Heart right ventricle (tissue), 16 donors: ENCODE measurements around the gene LAPTM4A. TPM values are rescaled to one million over a fixed set of nuclear protein-coding genes. Genes with fewer than 3 reads are reported as not detected.

Experiments
- ATAC-seq, 8 donors: fragments of 200-7000 bp; cut with Tn5 transposase; one replicate each; pipeline ENCODE4 v1.9.1; 2020; ENCODE audit warnings: mild to moderate bottlenecking in 8 of 8, moderate library complexity in 8 of 8, moderate number of reproducible peaks in 1 of 8
- DNase-seq, 2 donors: peaks; one replicate each; pipeline ENCODE4 v3.0.0-alpha.2; 2020
- H3K27ac ChIP-seq, 10 donors: fragments of 200-600 bp; sonication (generic) in 2 of 10; one replicate each; pipeline versions ENCODE4 v1.5.0 to v1.8.0; 2020 to 2022; ENCODE audit warnings: mild to moderate bottlenecking in 3 of 10
- H3K27me3 ChIP-seq, 7 donors: fragments of 200-600 bp; one replicate each; pipeline ENCODE4 v1.8.0; 2021 to 2022; ENCODE audit warnings: mild to moderate bottlenecking in 2 of 7
- H3K36me3 ChIP-seq, 9 donors: fragments of 200-600 bp; sonication (generic) in 1 of 9; one replicate each; pipeline versions ENCODE4 v1.5.0 to v1.8.0; 2020 to 2022; ENCODE audit warnings: mild to moderate bottlenecking in 2 of 9
- H3K4me1 ChIP-seq, 9 donors: fragments of 200-600 bp; sonication (generic) in 1 of 9; one replicate each; pipeline versions ENCODE4 v1.5.0 to v1.8.0; 2020 to 2022; ENCODE audit warnings: mild to moderate bottlenecking in 4 of 9
- H3K4me3 ChIP-seq, 10 donors: fragments of 200-600 bp; sonication (generic) in 2 of 10; one replicate each; pipeline versions ENCODE4 v1.5.0 to v1.8.0; 2020 to 2022; ENCODE audit warnings: mild to moderate bottlenecking in 7 of 10, moderate library complexity in 2 of 10
- H3K9me3 ChIP-seq, 11 donors: fragments of 200-600 bp in 10 of 11; sonication (generic) in 2 of 11; one replicate each; pipeline versions ENCODE4 v1.5.0 to v1.8.0; 2013 to 2022; ENCODE audit warnings: mild to moderate bottlenecking in 2 of 11, control low read depth in 1 of 11, moderate library complexity in 1 of 11
- CTCF ChIP-seq, 9 donors: fragments of 200-600 bp; sonication (generic) in 2 of 9; IDR thresholded peaks; one replicate each; pipeline versions ENCODE4 v1.5.0 to v1.8.0; 2021 to 2022; ENCODE audit warnings: antibody characterized with exemption in 9 of 9, mild to moderate bottlenecking in 5 of 9, moderate library complexity in 1 of 9
- WGBS, 2 donors: extraction: QIAGEN DNeasy Blood & Tissue Kit; methylation state at CpG; one replicate each; pipeline ENCODE4 v1.1.7; 2013; ENCODE audit warnings: inconsistent platforms in 1 of 2; 5-methylcytosine and 5-hydroxymethylcytosine counted together
- intact Hi-C, 10 donors: fragments of 100-400 bp; cut with DNase I; formaldehyde crosslinking; loops; one replicate each; pipeline versions ENCODE4 v1.11.1 to v1.14.2; 2022
- polyA plus RNA-seq, 2 donors: library from polyadenylated mRNA; stranded (reverse); fragments of 200-250 nt; gene quantifications; one replicate each; pipeline ENCODE4 v1.2.3, GENCODE V29; 2013
- total RNA-seq, 10 donors: library from RNA; stranded (reverse); fragmentation: NEBNext Ultra II Directional in 3 of 10; extraction: Animal tissue kit (Norgen Biotek cat#: 25700) in 3 of 10; gene quantifications; one replicate each; pipeline versions ENCODE4 v1.2.1 to v1.2.4, GENCODE V29; 2021 to 2023
- donor health status: Arrhythmogenic right ventricular cardiomyopathy.
- donor health status: ischemic (EF 13 %, LVEDD 7.1; RV severe dilation, severe dysfunction).
- donor health status: healthy with polysubstance abuse.
- donor health status: DM: no; HTN: yes; CAD: no.
- donor health status: DM: no; HTN: no; CAD: no.
- donor health status: ischemic (EF 25% LVEDD 6.9; RV normal size, moderate dysfunction).
- donor health status: ischemic (EF 25% LVEDD 5.7; RV mildly dilated, moderate dysfunction).
- donor health status: healthy.
- donor health status: DM: yes; HTN: yes; CAD: no.
- donor health status: Ischemic cardiomyopathy.
- donor health status: ischemic (EF 35%, LVEDD 5.7; RV mildly dilated, moderate dysfunction).
- donor health status: nonischemic (EF 11% LVEDD 7.7; RV severe dilation, severe dysfunction).
- donor health status: DM: yes; HTN: yes; CAD: no.
- donor health status: PGD.
- donor health status: ischemic (EF 29% LVEDD 5.4; RV normal size, mild dysfunction).
- donor health status: nonischemic (EF 23%, LVEDD 6.1; RV moderate dilation, normal function).

LAPTM4A gene
- total and polyA plus RNA-seq, 12 donors: 83.3 to 325 (median 183) TPM

- peaks cover 0 to 4% (median 0%) of the 10 kb centered on the region in 7 donors for H3K27me3 ChIP-seq
- peak; percentile 11 to 66 (median 54) for TF ChIP-seq CTCF (IDR thresholded peaks at IDR 0.05)
- ATAC-seq: peak; percentile 47 to 79 (median 62)
- no peak overlapping the region for H3K4me3 ChIP-seq
- intact Hi-C loops: loop anchor here in 8 of 10 donors (1.0 to 5.0 kb wide), 5 partner anchors 41 to 136 kb away; partner anchors contain the start of gene LAPTM4A (in 1 of the 8)
- H3K36me3 ChIP-seq: no peaks in the 10 kb centered on the region
- H3K4me1 ChIP-seq: peaks cover 0 to 33% (median 16%) of the 10 kb centered on the region in 9 donors
- DNase-seq: peak; percentile 49 to 63
- H3K27ac ChIP-seq: no peak overlapping the region
- WGBS, 2 donors: 48 to 50% methylated on average over 11 of the region's 11 CpGs
- no peaks in the 10 kb centered on the region for H3K9me3 ChIP-seq
Measured at GRCh38 chr2:20093263-20094141, 42.1 kb upstream of the LAPTM4A start.

- DNase-seq (no peak), ATAC-seq (no peak)
- Histone ChIP-seq H3K9me3 (no peaks in the 10 kb centered on the region), H3K36me3 (no peaks in the 10 kb centered on the region), H3K4me1 (peaks cover 0 to 33% (median 15%) of the 10 kb centered on the region in 9 donors), H3K27ac (no peak overlapping the region), H3K4me3 (no peak overlapping the region), H3K27me3 (peaks cover 0 to 4% (median 0%) of the 10 kb centered on the region in 7 donors)
- TF ChIP-seq CTCF (IDR thresholded peaks at IDR 0.05): no peak
- intact Hi-C loops: loop anchor here in 5 of 10 donors (1.0 to 5.0 kb wide), 5 partner anchors 41 to 136 kb away; partner anchors contain the start of gene LAPTM4A (in 1 of the 5)
- 94 to 98% methylated on average over 5 of the region's 5 CpGs for WGBS, 2 donors
Measured at GRCh38 chr2:20092901-20093235, 41.4 kb upstream of the LAPTM4A start.

GRCh38 chr2:20092226-20092900, 40.9 kb upstream of the LAPTM4A start:
- TF ChIP-seq CTCF (IDR thresholded peaks at IDR 0.05): no peak
- H3K27ac ChIP-seq: no peak overlapping the region
- DNase-seq: no peak

More at GRCh38 chr2:20092226-20092900, 40.9 kb upstream of the LAPTM4A start:
- Histone ChIP-seq H3K27me3 (peaks cover 0 to 4% (median 0%) of the 10 kb centered on the region in 7 donors), H3K4me1 (peaks cover 0 to 33% (median 15%) of the 10 kb centered on the region in 9 donors), H3K36me3 (no peaks in the 10 kb centered on the region), H3K4me3 (no peak overlapping the region), H3K9me3 (no peaks in the 10 kb centered on the region)
- ATAC-seq: no peak
- 86 to 88% methylated on average over 15 of the region's 15 CpGs for WGBS, 2 donors
- intact Hi-C loops: loop anchor here in 4 of 10 donors (2.0 to 5.0 kb wide), 4 partner anchors 40 to 135 kb away; partner anchors contain the start of gene LAPTM4A (in 1 of the 4)
